HG03342 (cell line): ENCODE data around the gene GLB1L2.

ENCODE experiments used
- ATAC-seq: cut with Tn5 transposase; IDR thresholded peaks from one replicate; pipeline ENCODE4 v1.9.1; 2021; ENCODE audit warnings: mild to moderate bottlenecking, moderate library complexity; ENCODE audit not compliant: unreplicated experiment

The GLB1L2 gene

GRCh38 chr11:134401825-134402809, 70.3 kb downstream of the GLB1L2 start:
- no peak for ATAC-seq

- ATAC-seq: no peak
Observed at GRCh38 chr11:134402910-134403309, 71.1 kb downstream of the GLB1L2 start.

DNA sequence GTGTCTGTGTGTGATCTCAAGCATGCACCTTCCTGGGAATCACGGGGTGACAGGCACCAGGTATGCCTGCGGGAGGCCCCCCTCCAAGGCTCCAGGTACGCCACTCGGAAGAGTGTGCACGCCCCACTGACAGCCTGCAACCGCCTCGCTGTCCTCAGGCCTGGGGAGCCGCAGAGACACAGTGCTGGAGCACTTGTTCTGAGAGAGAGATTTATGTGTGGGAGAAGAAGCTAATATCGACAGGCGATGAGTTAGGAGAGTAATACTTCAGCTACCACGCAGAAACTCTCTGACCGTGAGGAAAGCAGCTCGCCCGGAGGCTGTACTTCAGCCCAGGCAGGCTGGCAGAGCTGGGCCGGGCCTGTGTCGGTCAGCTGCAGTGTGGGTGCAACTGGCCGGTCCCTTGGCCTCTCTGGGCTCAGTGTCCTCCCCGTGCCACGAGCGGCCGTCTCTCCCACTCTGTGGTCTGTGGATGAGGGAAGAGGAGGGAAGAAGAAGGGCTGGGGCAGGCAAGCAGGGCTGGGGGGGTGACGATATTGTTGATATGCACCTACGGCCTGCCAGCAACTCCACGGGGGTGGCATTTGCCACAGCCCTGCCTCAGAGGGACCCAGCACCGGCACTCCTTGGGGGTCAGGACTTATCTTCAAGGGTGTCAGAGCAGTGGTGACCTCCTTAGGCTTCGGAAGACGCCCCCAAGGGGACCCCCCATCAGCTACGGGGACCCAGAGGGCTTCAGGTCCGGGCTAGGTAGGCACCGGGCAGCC, 73.0 kb downstream of the GLB1L2 start:
- no peak for ATAC-seq

- ATAC-seq: no peak
Observed at GRCh38 chr11:134405436-134405835, 73.6 kb downstream of the GLB1L2 start.

DNA sequence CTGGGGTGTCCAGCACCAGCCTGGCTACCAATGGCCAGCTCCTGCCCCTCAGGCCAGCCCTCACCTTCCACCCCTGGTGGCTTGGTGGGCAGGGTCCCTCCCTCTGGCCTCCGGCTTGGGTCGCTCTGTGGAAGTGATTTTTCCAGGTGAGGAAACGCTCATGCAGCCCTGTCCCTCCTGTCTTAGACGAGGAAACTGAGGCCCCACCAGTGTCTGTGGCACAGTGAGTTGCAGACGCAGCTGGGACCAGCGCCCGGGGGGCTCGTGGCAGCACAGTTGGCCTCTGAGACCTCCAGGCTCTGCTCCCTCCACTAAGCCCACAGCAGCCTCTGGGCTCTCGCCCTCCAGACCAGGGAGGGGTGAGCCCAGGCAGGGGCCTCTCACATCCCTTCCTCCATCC, 74.1 kb downstream of the GLB1L2 start:
- no peak for ATAC-seq

DNA sequence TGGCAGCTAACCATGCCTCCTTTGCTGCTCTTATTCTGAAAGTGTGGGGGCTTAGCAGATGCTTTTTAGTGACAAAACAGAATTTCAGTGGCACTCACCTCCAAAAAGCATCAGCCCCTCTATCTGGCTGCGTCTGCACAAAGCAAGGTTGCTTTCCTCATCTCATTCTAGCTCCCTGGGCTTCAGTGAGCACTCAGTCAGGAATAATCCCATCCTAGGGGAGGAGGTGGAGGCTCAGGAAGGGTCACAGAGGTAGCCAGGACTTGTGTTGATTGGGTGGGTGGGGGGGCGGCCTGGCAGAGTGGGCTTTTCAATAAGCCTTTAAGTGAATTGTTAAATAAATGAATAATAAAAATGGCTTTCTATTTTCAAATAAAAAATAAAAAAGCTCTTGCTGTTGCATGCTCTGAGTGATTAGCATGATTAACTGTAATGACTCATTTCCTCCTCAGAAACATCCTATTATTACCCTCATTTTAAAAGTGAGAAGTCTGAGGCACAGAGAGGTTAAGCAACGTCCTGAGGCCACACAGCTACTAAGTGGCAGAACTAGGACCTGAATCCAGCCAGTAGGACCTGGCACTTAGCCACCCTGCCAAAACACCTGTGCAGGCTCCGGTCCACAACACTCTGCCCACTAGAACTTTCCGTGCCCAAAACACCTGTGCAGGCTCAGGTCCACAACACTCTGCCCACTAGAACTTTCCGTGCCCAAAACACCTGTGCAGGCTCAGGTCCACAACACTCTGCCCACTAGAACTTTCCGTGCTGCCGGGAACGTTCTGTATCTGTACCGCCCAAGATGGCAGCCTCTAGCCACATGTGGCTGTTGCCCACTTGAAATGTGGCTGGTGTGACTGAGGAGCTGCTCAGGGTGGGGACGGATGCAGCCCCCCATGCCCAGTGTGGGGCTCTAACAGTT, 74.7 kb downstream of the GLB1L2 start:
- no peak for ATAC-seq

- no peak for ATAC-seq
Observed at GRCh38 chr11:134407321-134407828, 75.6 kb downstream of the GLB1L2 start.

GRCh38 chr11:134407923-134408322, 76.1 kb downstream of the GLB1L2 start:
- no peak for ATAC-seq

GRCh38 chr11:134409552-134410429, 78.0 kb downstream of the GLB1L2 start:
- ATAC-seq: no peak

- no peak for ATAC-seq
Observed at GRCh38 chr11:134410766-134411165, 79.0 kb downstream of the GLB1L2 start.

- no peak for ATAC-seq
Observed at GRCh38 chr11:134412203-134413042, 80.6 kb downstream of the GLB1L2 start, which contains the start of gene B3GAT1. Gene B3GAT1, minus strand, starts transcription at chr11:134412242. Its CDS starts 24,583 bp downstream, at chr11:134387659.

DNA sequence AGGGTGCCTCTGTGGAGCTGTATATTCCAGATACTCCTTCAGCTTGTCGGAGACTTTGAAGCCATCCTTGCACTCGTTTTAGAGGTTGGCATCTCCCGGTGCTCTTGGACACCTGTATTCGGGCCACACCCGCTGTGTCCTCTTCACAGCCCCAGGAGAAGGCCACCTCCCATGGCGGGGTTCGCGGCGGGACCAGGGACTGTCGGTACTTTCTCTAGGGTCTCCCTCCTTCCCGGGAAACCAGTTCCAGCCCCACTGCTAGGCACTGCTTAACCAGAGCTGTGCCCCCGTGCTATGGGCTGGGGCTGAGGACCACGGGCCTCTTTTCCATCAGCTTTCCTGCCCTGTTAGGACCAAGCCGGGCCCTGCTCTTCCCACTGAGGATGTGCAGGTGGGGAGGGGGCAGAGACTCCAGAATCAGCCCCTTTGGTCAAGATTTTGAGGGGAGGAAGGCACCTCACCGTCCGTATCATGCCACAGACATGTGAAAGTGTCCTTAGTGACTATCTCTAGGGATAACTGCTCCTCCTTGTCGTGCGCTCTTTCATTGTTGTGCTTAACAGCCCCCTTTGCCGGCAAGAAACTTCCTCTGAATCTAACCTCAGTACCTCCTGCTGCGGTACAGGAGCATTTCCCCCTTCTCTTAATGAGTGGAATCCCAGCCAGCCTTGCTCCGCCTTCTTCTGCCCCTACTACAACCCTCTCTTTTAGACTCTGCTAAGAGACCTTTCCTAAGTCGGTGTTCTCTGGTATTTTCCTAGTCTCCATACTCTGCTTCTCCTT, 81.4 kb downstream of the GLB1L2 start:
- no peak for ATAC-seq

DNA sequence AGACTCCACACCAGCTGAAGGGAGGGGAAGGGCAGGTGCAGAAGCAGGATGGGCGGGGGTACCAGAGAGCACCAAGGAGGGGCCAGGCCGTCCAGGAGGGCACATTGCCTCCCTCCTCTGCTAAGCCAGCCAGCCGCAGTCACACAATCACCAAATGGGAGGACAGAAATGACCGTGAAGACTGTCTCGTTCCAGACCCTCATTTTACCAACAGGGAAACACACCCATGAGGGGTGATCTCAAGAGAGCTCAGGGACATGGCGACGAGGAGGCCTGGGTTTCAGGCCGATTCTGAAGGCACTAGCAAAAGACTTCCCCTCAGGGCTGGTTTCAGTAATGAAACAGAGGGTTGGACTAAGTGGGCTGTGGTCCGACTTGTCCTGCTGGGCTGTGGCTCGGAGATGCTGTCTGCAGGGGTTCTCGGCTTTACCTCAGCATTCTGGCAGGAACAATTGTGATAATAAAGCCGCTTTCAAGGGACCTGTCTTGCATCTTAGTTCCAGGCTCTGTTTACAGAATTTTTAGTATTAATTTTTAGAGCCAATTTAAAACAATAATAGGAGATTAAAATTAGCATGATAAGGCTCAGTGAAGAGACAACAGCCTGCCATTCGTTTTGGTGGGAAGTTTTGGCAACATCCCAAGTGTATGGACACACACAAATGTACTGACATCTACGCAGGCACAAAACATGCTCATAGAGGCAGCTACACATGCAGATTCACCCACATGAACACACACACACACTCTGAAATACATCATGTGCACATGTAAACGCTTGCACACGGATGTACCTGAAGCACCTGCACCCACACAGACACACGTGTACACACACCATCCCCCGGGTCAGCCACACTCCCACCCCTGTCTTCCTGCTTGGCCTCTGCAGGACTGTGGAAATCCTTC, 82.3 kb downstream of the GLB1L2 start:
- no peak for ATAC-seq

DNA sequence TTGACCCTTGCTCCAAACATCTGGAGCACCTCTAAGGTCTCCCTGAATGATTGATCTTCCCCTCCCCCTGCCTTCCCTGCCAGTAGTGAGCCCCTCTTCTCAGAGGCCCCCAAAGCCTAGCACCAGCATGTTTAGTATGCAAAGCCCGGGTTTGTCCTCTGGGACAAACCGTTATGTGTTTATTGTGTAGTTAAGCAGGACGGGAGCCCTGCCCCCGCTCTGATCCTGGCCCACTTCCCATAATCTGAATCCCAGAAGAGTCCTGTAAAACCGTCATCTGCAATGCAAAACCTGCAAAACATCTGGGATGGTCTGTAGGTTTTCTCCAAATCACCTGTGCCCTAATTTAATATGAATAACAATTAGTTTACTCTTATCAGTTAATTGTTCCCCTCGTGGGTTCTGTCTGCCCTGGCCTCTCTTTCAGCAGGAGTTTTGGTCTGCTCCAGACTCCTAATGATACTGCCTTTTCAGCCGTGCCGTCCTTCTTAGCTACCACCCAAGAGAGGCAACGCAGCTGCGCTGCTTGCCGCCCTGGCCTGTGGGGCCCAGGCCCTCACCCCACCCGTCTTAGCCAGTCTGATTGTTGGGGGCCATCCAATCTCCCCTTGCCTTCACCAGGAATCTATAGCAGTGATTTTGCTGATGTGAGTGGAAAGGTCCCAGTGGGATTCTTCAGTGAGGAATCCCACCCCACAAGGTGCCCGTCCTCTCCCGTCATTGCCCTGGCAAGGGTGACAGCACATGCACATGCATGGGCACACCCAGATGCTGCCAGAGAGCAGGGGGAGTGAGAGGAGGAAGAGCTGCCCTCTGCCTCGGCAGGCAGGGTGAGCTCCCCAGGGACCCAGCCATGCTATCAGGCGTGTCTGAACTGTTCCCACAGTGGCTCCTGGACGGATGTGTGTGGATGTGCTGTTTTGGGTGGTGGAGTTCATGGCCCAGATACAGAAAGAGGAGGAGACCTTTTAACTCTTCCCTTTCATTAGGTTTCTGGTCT, 83.3 kb downstream of the GLB1L2 start:
- no peak for ATAC-seq

- ATAC-seq: no peak
Observed at GRCh38 chr11:134416726-134417125, 84.9 kb downstream of the GLB1L2 start.
